GM19455 (cell line): ENCODE data around the gene DENND6B.

ENCODE experiments used
- ATAC-seq: cut with Tn5 transposase; IDR thresholded peaks from one replicate; pipeline ENCODE4 v1.9.1; 2021; ENCODE audit not compliant: unreplicated experiment

DENND6B gene

GRCh38 chr22:50305393-50305922, 21.4 kb downstream of the DENND6B start:
- ATAC-seq, result no peak

- ATAC-seq, result no peak
Measured at GRCh38 chr22:50304528-50305392, 22.1 kb downstream of the DENND6B start.

- ATAC-seq, result no peak
Measured at GRCh38 chr22:50303848-50304527, 22.8 kb downstream of the DENND6B start.

GRCh38 chr22:50303515-50303847, 23.3 kb downstream of the DENND6B start:
- ATAC-seq, result no peak

- no peak for ATAC-seq
Measured at GRCh38 chr22:50302564-50302963, 24.2 kb downstream of the DENND6B start.

- no peak for ATAC-seq
Measured at GRCh38 chr22:50302041-50302541, 24.7 kb downstream of the DENND6B start.

- no peak for ATAC-seq
Measured at GRCh38 chr22:50301581-50301991, 25.2 kb downstream of the DENND6B start.

- ATAC-seq, result no peak
Measured at GRCh38 chr22:50300620-50301257, 26.1 kb downstream of the DENND6B start.

GRCh38 chr22:50299785-50300619, 26.8 kb downstream of the DENND6B start:
- ATAC-seq, result no peak

- no peak for ATAC-seq
Measured at GRCh38 chr22:50298937-50299784, 27.7 kb downstream of the DENND6B start.

- ATAC-seq, result no peak
Measured at GRCh38 chr22:50298266-50298637, 28.6 kb downstream of the DENND6B start.

GRCh38 chr22:50297510-50298265, 29.1 kb downstream of the DENND6B start:
- ATAC-seq, result no peak

GRCh38 chr22:50296658-50297490, 29.9 kb downstream of the DENND6B start:
- no peak for ATAC-seq

GRCh38 chr22:50294319-50294656, 32.5 kb downstream of the DENND6B start:
- no peak for ATAC-seq

GRCh38 chr22:50293441-50294318, 33.1 kb downstream of the DENND6B start:
- ATAC-seq, result no peak

GRCh38 chr22:50292643-50293440, 34.0 kb downstream of the DENND6B start:
- no peak for ATAC-seq
